Ishikawa (cell line): ENCODE measurements around the gene A4GALT.

Experiments used
- EGR1 ChIP-seq: IDR thresholded peaks from 2 replicates; pipeline ENCODE4 v1.6.1; 2012
- EP300 ChIP-seq: IDR thresholded peaks from 2 replicates; pipeline ENCODE4 v1.6.1; 2012; ENCODE audit warnings: borderline replicate concordance
- RAD21 ChIP-seq: IDR thresholded peaks from 2 replicates; pipeline ENCODE4 v1.6.1; 2012; ENCODE audit warnings: low read depth
- TEAD4 ChIP-seq: IDR thresholded peaks from 2 replicates; pipeline ENCODE4 v1.6.1; 2012
- YY1 ChIP-seq: IDR thresholded peaks from 2 replicates; pipeline ENCODE4 v1.6.1; 2012; ENCODE audit warnings: low read depth
- TF ChIP-seq, protein P1 (sequence below): IDR thresholded peaks from 2 replicates; pipeline ENCODE4 v1.6.1; 2012; ENCODE audit warnings: low read depth, mild to moderate bottlenecking

DNA sequence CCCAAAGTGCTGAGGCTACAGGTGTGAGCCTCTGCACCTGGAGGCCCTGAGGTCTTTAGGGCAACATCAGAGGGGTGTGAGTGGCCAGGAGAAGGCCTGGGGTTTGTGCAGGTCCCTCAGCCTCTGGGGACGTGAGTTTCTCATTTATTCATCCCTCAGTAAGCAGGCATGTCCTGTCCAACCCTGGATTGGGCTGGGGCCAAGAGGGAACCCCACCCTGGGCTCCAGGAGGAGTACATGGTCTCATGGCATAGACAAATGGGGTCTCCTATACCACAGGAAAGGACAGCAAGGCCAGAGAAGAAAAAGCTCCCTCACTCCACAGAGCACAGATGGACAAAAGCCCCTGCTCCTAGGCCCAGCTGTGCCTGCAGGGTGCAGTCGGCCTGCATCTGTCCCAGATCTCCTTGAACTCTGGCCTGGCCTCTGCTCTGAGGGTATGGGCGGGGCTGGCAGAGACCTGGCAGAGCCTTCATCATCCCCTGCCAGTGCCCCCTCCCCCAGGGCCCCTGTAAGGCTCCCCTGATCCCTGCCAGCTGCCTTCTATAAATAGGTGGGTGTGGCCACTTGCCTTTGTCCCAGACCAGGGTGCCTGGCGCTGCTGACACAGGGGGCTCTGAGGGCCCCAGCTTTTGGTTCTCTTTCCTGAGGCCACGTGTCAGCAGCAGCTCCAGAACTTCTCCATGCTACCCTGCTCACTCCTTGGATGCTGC is 34.6 kb downstream of the A4GALT start:
- TF ChIP-seq, protein P1, sequence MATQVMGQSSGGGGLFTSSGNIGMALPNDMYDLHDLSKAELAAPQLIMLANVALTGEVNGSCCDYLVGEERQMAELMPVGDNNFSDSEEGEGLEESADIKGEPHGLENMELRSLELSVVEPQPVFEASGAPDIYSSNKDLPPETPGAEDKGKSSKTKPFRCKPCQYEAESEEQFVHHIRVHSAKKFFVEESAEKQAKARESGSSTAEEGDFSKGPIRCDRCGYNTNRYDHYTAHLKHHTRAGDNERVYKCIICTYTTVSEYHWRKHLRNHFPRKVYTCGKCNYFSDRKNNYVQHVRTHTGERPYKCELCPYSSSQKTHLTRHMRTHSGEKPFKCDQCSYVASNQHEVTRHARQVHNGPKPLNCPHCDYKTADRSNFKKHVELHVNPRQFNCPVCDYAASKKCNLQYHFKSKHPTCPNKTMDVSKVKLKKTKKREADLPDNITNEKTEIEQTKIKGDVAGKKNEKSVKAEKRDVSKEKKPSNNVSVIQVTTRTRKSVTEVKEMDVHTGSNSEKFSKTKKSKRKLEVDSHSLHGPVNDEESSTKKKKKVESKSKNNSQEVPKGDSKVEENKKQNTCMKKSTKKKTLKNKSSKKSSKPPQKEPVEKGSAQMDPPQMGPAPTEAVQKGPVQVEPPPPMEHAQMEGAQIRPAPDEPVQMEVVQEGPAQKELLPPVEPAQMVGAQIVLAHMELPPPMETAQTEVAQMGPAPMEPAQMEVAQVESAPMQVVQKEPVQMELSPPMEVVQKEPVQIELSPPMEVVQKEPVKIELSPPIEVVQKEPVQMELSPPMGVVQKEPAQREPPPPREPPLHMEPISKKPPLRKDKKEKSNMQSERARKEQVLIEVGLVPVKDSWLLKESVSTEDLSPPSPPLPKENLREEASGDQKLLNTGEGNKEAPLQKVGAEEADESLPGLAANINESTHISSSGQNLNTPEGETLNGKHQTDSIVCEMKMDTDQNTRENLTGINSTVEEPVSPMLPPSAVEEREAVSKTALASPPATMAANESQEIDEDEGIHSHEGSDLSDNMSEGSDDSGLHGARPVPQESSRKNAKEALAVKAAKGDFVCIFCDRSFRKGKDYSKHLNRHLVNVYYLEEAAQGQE: no peak
- TF ChIP-seq TEAD4 (no peak), RAD21 (no peak), EGR1 (no peak), YY1 (no peak), EP300 (no peak)
